Cardiac muscle cell (in vitro differentiated cells and primary cell): ENCODE data around the gene MAPK1. TPM values are rescaled to one million over a fixed set of nuclear protein-coding genes. Genes with fewer than 3 reads are reported as not detected.
"Not testable (repeated sequence)": the region's sequence is repeated elsewhere in the genome, so short reads cannot be mapped to it uniquely, and the experiment has no call there.

ENCODE experiments used
- DNase-seq, 2 donors: peaks; one replicate each; pipeline versions ENCODE4 v3.0.0 to v3.0.0-alpha.2; 2010 to 2017; ENCODE audit warnings: low read depth in 1 of 2, low spot score in 1 of 2
- H3K27ac ChIP-seq: fragments of 200-600 bp; sonication (generic); 2 replicates; pipeline ENCODE4 v1.5.1; 2016
- H3K27me3 ChIP-seq: fragments of 200-600 bp; sonication (generic); 2 replicates; pipeline ENCODE4 v1.6.0; 2016; ENCODE audit warnings: control low read depth
- H3K36me3 ChIP-seq: fragments of 200-600 bp; sonication (generic); 2 replicates; pipeline ENCODE4 v1.5.1; 2016; ENCODE audit warnings: control low read depth
- H3K4me1 ChIP-seq: fragments of 200-600 bp; sonication (generic); 2 replicates; pipeline ENCODE4 v1.8.1; 2017; ENCODE audit warnings: low read depth, mild to moderate bottlenecking, mixed run types
- H3K4me3 ChIP-seq: fragments of 200-600 bp; sonication (generic); 2 replicates; pipeline ENCODE4 v1.5.1; 2016; ENCODE audit warnings: mild to moderate bottlenecking
- H3K9me3 ChIP-seq: fragments of 200-600 bp; sonication (generic); 2 replicates; pipeline ENCODE4 v1.5.1; 2017; ENCODE audit warnings: low read depth, mild to moderate bottlenecking, control low read depth
- polyA plus RNA-seq: library from polyadenylated mRNA; unstranded; fragments of >200 nt; fragmentation: Nextera tagmentation; extraction: Ambion mirVana; gene quantifications from 2 replicates; pipeline ENCODE4 v1.2.1, GENCODE V29; 2016
- total RNA-seq: library from RNA; depleted of rRNA; stranded (reverse); fragments of >200 nt; gene quantifications from 2 replicates; pipeline ENCODE4 v1.2.3, GENCODE V29; 2016
- TF ChIP-seq, protein P1 (sequence below): IDR thresholded peaks from 2 replicates; pipeline ENCODE4 v1.5.1; 2012; ENCODE audit warnings: low read depth, mild to moderate bottlenecking, low read length

MAPK1 gene
- total and polyA plus RNA-seq, 2 experiments from 2014 or later: 32.7 to 72.1 TPM

DNA sequence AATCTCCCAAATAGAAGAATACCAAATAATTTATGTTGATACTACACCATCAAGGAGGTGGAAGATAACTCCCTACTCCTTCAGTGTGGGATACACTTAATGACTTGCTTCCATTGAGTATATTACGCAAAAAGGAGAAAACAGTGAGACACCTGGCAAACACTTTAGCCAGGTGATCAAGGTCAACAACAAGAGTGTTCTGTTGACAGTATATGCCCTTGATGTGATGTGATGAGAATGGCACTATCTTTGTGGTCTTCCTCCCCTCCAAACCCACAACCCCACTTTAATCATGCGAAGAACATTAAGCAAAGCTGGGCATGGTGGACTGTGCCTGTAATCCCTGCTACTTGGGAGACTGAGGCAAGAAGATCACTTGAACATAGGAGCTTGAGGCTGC, 26.0 kb downstream of the MAPK1 start:
- Histone ChIP-seq H3K4me1 (peaks cover 21% of the 10 kb centered on the region), H3K36me3 (no peaks in the 10 kb centered on the region), H3K27me3 (no peaks in the 10 kb centered on the region), H3K27ac (no peak overlapping the region), H3K4me3 (no peak overlapping the region), H3K9me3 (no peaks in the 10 kb centered on the region)
- TF ChIP-seq, protein P1, sequence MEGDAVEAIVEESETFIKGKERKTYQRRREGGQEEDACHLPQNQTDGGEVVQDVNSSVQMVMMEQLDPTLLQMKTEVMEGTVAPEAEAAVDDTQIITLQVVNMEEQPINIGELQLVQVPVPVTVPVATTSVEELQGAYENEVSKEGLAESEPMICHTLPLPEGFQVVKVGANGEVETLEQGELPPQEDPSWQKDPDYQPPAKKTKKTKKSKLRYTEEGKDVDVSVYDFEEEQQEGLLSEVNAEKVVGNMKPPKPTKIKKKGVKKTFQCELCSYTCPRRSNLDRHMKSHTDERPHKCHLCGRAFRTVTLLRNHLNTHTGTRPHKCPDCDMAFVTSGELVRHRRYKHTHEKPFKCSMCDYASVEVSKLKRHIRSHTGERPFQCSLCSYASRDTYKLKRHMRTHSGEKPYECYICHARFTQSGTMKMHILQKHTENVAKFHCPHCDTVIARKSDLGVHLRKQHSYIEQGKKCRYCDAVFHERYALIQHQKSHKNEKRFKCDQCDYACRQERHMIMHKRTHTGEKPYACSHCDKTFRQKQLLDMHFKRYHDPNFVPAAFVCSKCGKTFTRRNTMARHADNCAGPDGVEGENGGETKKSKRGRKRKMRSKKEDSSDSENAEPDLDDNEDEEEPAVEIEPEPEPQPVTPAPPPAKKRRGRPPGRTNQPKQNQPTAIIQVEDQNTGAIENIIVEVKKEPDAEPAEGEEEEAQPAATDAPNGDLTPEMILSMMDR: no peak
- no peak for DNase-seq

DNA sequence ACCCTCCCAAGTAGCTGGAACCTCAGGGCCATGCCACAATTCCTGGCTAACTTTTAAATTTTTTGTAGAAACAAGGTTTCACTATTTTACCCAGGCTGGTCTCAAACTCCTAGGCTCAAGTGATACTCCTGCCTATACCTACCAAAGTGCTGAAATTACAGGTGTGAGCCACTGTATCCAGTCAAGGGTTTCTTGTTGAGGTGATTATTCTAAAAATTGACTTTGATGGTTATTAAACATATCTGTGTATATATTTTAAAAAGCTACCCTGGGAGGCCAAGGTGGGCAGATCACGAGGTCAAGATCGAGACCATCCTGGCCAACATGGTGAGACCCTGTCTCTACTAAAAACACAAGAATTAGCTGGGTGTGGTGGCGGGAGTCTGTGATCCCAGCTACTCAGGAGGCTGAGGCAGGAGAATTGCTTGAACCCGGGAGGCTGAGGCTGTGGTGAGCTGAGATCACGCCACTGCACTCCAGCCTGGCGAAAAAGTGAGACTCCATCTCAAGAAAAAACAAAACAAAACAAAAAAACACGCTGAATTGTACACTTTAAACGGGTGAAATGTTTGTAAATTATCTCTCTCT, 27.1 kb downstream of the MAPK1 start:
- TF ChIP-seq, protein P1: no peak
- DNase-seq: no peak
- Histone ChIP-seq H3K36me3 (no peaks in the 10 kb centered on the region), H3K4me3 (no peak overlapping the region), H3K4me1 (peaks cover 30% of the 10 kb centered on the region), H3K9me3 (no peaks in the 10 kb centered on the region), H3K27me3 (no peaks in the 10 kb centered on the region), H3K27ac (no peak overlapping the region)

DNA sequence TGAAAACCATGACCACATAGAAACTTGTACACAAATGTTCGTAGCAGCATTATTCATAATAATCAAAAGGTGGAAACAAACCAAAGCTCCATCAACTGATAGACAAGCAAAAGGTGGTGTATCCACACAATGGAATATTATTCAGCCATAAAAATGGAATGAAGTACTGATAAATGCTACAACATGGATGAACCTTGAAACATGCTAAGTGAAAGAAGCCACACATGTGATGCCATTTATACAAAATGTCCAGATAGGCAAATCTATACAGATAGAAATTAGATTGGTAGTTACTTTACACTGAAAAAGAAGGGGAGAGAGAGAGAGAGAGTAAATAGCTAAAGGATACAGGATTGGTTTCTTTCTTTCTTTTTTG, 27.7 kb downstream of the MAPK1 start:
- TF ChIP-seq, protein P1: no peak
- DNase-seq: no peak
- Histone ChIP-seq H3K4me1 (peaks cover 36% of the 10 kb centered on the region), H3K36me3 (no peaks in the 10 kb centered on the region), H3K27me3 (no peaks in the 10 kb centered on the region), H3K9me3 (no peaks in the 10 kb centered on the region), H3K27ac (no peak overlapping the region), H3K4me3 (no peak overlapping the region)

DNA sequence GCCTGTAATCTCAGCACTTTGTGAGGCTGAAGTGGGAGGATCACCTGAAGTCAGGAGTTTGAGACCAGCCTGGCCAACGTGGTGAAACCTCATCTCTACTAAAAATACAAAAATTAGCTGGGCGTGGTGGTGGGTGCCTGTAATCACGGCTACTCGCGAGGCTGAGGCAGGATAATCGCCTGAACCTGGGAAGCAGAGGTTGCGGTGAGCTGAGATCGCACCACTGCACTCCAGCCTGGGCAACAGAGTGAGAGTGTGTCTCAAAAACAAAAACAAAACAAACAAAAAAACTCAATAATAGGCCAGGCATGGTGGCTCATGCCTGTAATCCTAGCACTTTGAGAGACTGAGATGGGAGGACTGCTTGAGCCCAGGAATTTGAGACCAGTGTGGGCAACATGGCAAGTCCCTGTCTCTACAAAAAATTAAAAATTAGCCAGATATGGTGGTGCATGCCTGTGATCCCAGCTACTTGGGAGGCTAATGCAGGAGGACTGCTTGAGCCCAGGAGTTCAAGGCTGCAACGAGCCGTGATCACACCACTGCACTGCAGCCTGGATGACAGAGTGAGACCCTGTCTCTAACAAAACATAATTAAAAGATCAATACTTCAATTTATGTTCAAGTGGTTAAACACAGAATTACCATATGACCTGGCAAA, 28.2 kb downstream of the MAPK1 start:
- not testable (repeated sequence) for H3K27ac ChIP-seq, H3K4me3 ChIP-seq

GRCh38 chr22:21837248-21837979, 30.0 kb downstream of the MAPK1 start:
- no peak overlapping the region for H3K4me3 ChIP-seq
- peak overlapping the region; percentile 98 for H3K27ac ChIP-seq
- H3K4me1 ChIP-seq: peaks cover 44% of the 10 kb centered on the region
- TF ChIP-seq, protein P1: no peak
- H3K9me3 ChIP-seq: no peaks in the 10 kb centered on the region
- peak; percentile 62 to 77 for DNase-seq
- H3K27me3 ChIP-seq: no peaks in the 10 kb centered on the region
- H3K36me3 ChIP-seq: no peaks in the 10 kb centered on the region

More for the DNA sequence above, 28.2 kb downstream of the MAPK1 start:
- not testable (repeated sequence) for H3K36me3 ChIP-seq, H3K9me3 ChIP-seq, DNase-seq, H3K27me3 ChIP-seq
- peaks cover 39% of the 10 kb centered on the region for H3K4me1 ChIP-seq

DNA sequence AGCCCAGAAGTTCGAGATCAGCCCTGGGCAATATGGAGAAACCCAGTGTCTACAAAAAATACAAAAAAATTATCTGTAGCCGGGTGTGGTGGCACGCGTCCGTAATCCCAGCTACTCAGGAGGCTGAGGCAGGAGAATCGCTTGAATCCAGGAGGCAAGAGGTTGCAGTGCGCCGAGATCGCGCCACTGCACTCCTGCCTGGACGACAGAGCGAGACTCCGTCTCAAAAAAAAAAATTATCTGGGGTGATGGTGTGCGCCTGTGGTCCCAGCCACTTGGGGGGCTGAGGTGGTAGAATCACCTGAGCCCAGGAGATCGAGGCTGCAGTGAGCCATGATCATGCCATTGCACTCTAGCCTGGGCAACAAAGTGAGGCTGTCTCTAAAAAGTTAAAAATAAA, 31.0 kb downstream of the MAPK1 start:
- Histone ChIP-seq H3K4me1 (peaks cover 49% of the 10 kb centered on the region), H3K27ac (peak overlapping the region; percentile 98)
- not testable (repeated sequence) for DNase-seq, H3K4me3 ChIP-seq, H3K27me3 ChIP-seq, H3K9me3 ChIP-seq, H3K36me3 ChIP-seq
